SK-N-SH treated with all-trans-retinoic acid at 6 μM for 48 hours (cell line): ENCODE measurements around the gene CELF5.

Experiments used
- ARNTL ChIP-seq: fragments of 450-650 bp; formaldehyde crosslinking; IDR thresholded peaks from 2 replicates; pipeline ENCODE4 v1.5.0; 2020; ENCODE audit warnings: low read depth, mild to moderate bottlenecking, moderate library complexity, borderline replicate concordance
- BACH2 ChIP-seq: fragments of 250-450 bp; sonication (Bioruptor Pico); IDR thresholded peaks from 2 replicates; pipeline ENCODE4 v1.9.0; 2021; ENCODE audit warnings: mild to moderate bottlenecking, borderline replicate concordance
- ISL1 ChIP-seq: fragments of 250-450 bp; sonication (Bioruptor Pico); IDR thresholded peaks from 2 replicates; pipeline ENCODE4 v2.1.2; 2022; ENCODE audit warnings: mild to moderate bottlenecking, moderate library complexity
- RARB ChIP-seq: fragments of 250-450 bp; sonication (Bioruptor Pico); IDR thresholded peaks from 2 replicates; pipeline ENCODE4 v1.8.0; 2021; ENCODE audit warnings: mild to moderate bottlenecking, moderate library complexity
- TF ChIP-seq, protein P1 (sequence below): fragments of 250-450 bp; sonication (Bioruptor Pico); IDR thresholded peaks from 2 replicates; pipeline ENCODE4 v1.5.1; 2021; ENCODE audit warnings: mild to moderate bottlenecking, moderate library complexity

- TF ChIP-seq ISL1 (CRISPR knock-in tag) (no peak), RARB (no peak), BACH2 (CRISPR knock-in tag) (no peak), ARNTL (CRISPR knock-in tag) (no peak)
- TF ChIP-seq, protein P1, sequence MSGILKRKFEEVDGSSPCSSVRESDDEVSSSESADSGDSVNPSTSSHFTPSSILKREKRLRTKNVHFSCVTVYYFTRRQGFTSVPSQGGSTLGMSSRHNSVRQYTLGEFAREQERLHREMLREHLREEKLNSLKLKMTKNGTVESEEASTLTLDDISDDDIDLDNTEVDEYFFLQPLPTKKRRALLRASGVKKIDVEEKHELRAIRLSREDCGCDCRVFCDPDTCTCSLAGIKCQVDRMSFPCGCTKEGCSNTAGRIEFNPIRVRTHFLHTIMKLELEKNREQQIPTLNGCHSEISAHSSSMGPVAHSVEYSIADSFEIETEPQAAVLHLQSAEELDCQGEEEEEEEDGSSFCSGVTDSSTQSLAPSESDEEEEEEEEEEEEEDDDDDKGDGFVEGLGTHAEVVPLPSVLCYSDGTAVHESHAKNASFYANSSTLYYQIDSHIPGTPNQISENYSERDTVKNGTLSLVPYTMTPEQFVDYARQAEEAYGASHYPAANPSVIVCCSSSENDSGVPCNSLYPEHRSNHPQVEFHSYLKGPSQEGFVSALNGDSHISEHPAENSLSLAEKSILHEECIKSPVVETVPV (CRISPR knock-in tag) = no peak
These were observed 48.5 kb downstream of the CELF5 start for GRCh38 chr19:3272952-3273351.
